HG03039 (cell line): ENCODE data around the gene FHOD1.

Source experiments
- ATAC-seq: cut with Tn5 transposase; IDR thresholded peaks from one replicate; pipeline ENCODE4 v1.9.1; 2021; ENCODE audit warnings: mild to moderate bottlenecking, moderate library complexity; ENCODE audit not compliant: unreplicated experiment

The FHOD1 gene

DNA sequence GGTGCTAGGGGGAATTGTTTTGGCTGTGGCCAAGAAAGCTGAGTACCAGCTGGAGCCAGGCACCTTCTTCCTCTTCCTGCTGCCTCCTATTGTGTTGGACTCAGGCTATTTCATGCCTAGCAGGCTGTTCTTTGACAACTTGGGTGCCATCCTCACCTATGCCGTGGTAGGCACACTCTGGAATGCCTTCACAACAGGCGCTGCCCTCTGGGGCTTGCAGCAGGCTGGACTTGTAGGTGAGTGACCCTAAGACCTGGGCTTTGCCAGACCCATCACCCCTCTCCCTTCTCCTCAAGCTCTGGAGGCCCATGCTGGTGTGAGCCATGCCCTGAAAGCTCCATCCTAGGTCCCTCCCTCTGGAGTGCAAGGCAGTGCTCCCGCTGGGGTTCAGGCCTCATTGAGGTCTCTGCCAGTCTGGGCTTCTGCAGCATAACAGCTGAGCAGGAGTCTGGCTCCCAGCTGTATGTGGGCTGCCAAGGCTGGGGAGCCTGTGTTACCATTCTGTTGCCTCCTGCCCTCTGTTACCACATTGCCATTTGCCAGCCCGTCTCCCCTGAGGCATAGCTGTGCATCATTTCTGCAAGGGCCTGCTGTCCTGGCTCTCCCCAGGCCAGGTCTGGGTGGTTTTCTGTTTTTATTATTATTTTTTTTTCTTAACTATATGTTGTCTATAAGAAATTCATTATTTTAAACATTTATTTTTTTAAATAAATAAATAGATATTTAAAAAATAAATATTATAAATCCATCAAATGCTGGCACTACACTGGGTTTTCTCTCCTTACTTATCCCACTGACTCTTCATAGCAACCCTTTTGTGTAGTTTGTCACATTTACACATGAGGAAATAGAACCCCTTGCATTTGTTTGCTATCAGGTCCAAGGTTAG, 5.6 kb upstream of the FHOD1 start:
- no peak for ATAC-seq

DNA sequence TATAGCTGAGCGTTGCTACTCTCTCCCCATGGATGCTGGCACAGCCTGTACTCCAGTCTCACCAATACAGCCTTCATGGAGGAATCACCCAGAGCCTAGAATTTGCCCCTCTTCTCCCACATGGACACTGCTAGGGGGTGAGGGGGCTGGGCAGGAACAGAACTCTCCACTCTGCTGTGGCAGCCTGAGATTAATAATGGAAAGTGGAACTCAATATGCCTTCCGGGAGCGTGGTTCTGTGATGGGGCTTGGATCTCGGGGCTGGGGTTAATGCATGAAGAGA, 2.7 kb upstream of the FHOD1 start:
- ATAC-seq: no peak

DNA sequence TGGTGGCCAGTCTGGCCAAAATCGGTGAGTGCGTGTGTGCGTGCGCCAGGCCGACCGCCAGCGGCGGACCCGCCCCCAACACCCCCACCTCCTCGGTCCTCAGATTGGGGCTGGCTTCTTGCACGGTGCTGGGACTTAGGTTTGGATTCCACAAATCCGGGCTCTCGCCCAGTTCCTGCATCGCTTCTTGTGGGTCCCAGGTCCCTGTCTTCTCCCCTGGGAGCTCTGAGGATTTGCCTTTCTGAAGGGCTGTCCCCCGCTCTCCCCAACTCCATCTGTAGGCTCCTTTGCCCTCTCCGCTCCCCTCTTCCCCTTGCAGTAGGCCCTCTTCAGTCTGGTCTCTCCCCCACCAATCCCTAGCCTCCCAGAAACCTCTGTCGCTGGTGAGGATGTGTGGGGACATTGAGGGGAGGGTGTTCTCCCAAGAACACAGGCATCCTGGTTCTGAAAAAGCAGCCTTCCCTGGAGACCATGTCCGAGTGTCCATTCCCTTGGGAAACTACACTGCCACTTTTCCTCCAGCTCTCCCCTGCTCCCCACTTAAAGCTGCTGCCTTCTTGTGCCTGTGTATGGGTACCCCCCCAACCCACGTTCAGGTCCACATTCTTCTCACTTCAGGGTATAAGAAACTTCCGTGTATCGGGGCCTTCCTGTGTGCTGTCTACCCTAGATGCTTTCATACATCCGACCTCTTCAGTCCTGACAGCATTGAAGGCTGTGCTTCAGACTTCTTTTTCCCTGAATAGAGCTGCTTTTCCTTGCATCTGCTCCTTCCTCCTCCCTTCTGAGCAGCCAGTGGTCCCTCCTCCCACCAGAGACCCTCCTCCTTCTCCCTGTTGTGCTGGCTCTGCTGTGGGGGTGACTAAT, 2.1 kb upstream of the FHOD1 start:
- no peak for ATAC-seq

DNA sequence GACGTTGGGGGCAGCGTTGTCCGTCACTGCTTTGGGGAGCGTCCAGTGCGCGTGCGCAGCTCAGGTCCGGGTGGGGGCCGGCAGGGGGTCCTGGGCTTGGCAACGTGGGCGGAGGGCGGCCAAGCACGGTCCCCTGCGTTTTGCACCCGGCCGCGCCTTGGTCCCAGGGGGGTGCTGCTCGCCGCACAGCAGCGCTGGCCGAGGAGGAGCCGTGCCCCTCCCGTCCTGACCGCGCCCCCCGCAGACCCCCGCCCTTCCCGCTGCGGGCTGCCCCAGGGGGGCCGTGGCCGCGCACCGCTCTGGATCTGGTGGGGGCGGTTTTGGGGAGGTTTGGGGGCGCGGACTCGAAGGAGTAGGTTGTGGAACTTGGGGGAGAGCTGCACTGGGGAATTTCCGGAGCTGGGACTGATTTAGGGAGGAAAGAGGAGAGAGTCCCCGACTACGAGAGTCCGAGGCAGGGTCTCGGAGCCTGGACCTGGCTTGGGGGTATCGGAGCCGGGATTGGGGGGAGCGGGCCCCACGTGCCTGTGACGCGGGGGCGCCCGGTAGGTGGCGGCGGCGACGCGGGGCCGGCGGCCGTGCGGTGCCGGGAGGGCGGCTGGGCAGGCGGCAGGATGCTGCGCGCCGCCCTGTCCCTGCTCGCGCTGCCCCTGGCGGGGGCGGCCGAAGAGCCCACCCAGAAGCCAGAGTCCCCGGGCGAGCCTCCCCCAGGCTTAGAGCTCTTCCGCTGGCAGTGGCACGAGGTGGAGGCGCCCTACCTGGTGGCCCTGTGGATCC, 1.3 kb upstream of the FHOD1 start, which contains the start of gene SLC9A5:
Gene SLC9A5, plus strand, starts transcription at position 579 of the 777 bp plus-strand sequence. Its CDS starts 36 bp downstream, at position 615.
- no peak for ATAC-seq

DNA sequence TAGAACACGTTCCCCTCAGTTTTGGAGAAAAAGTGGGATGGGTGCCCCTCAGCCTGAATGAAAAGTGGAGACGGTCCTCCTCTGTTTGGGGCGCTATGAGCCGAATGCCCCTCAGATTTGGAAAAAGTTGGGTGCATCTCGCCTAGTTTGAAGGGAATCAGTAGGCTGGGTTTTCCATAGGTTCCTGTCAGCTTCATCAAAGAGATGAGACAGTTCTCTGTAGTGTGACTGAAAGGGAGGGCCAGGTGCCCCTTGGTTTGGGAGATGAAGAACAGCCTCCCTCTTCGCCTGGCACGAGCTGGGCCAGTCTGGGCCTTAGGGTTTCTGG, 756 bp upstream of the FHOD1 start:
- no peak for ATAC-seq

DNA sequence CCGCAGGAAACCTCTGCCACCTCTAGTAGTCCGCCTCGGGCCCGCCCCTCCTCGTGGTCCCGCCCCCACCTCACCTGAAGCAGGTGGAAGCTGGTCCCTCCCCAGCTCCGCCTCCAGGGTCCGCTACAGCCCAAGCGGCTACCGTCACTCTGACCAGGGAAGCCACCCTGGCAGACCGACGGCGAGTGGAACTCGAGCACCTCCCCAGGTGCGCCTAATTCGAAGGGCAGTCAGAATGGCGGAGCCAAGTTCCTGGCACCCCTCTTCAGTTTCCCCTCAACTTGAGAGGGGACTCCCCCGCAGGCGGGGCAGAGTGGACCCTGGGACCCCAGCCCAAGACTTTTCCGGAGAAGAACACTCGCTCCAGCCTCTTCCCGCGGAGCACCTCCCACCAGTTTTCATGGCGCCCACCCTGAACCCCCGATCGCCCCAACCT, 507 bp downstream of the FHOD1 start:
- ATAC-seq: no peak

DNA sequence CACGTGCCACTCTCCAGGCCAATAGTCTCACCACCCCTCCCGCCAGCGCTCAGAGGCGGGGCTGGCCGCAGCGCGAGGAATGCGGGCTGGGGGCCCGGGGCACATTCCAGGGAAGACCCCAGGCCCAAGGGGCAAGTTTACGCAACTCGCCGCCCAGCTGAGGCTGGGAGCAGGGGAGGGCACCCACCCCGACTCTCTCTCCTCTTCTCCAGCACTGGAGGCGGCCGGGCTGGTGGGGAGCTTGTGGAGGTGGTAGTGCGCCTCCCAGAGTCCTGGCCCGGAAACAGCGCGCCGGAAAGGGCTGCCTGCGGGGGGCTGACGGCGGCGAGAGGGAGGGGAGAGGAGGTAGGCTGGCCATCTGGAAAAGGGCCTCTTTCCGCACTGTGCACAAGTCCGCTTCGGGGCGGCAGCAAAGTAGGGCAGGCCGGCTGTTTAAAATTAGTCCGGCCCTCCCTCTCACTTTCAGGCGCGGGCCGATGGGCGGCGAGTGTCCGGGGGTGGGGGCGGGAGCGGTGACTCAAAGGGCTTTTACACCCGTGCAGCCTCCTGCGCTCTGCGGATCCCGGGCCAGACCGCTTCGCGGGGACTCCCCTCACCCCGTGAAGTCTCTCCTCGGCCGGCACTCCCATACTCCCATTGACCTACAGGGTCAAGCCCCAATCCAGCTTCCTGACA, 1.1 kb downstream of the FHOD1 start:
- peak; percentile 9 for ATAC-seq

DNA sequence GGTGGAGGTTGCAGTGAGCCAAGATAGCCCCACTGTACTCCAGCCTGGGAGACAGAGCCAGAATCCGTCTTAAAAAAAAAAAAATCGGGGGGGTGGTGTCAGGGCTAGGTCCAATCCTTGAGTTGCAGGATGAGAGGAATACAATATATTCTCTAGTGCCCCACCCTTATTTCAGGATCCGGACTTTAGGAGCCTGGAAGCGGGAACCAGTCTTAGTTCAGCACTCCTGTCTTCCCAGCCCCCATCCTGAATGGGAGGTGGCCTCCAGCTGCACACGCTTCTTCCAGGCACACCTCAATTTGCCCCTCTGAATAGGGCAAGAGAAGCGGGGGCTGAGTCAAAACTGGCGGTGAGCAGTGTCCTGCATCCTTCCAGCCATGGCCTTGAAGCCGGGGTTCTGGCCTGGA, 1.6 kb downstream of the FHOD1 start:
- ATAC-seq: no peak

DNA sequence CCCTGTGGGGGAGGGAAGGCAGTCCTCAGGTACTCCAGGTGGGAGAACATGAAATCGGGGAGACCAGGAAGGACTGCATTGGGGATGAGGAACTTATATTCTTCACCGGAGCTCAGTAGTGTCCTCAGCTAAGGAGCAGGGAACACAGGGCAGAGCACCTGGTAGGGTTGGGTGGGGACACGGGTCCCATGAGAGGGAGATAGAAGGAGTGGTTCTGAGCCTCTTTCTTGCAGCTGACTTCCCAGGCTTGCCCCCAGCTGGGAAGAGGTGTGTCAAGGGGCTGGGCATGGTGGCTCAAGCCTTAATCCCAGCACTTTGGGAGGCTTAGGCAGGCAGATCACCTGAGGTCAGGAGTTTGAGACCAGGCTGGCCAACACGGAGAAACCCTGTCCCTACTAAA, 2.1 kb downstream of the FHOD1 start:
- no peak for ATAC-seq

DNA sequence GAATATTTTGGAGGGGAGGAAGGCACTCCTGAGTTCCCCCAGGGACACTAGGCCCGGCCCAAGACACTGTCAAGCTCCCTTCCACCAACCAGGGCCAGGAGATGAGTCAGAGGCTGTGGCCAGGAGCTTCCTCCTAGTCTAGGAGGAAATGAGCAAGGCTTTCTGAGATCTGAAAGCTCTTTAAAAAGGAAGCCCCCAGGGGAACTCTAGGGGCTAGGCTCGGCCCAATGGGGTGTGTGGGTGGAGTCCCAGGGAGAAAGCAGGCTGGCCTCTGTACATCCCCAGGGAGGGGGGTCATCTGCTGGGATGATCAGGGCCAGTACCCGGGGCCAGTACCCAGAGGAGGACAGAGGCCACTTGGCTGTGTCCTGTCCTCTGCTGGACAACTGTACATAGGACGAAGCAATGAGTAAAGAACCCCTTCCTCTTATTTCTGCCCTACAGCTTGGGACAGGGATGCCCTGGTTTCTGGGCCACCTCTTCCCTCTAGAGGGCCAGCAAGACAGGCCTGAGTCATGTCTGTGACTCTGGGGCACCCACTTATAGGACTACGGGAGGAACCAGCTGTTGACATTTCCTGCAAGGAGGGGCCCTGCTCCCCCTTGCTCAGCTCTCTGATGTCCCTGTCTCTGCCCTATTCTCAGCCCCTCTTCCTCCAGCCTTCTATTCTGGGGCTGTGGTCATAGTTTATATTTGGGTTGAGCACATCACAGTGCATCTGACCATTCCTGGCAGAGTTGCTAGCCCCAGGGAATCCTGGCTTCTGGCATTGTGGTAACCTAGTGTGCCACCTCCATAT, 2.7 kb downstream of the FHOD1 start:
- peak; percentile 35 for ATAC-seq

DNA sequence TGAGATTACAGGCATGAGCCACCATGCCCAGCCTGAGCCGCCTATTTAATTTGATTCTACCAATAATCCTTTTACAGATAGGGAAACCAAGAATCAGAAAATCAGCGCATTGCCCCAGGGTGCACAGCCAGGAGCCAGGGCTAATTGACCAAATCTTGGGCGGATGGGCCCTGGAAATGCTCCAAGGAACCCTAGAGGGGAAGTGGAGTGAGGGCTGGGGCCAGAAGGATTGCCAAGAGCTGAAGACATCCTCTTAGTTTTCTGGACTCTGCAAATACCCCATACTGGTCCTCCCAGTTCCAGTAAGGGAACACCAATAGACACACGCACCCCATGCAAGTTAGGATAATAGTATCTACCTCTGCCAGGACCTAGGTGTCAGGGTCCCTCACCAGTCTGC, 3.8 kb downstream of the FHOD1 start:
- no peak for ATAC-seq

DNA sequence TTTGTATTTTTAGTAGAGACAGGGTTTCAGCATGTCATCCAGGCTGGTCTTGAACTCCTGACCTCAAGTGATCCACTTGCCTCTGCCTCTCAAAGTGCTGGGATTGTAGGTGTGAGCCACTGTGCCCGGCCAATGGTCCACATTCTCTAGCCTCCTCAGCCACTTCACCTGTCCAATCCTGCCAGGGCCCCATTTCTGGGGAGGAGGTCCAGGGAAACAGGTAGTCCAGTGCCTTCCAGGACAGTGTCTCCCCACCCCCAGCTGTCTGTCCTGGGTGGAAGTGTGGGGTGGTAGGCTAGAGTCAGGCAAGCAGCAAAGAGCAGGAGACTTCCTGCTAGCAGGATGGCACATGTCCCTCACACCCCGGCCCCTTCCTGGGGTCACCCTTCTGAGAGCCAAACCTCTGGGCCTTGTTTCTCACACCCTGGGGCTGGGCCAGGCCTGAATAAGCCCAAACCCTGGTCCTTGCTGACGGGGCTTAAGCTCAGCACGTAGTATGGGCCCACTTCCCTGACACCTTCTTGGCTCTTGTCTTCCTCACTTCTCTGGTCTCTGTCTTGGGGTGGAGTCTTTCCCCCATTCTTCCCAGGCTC, 5.0 kb downstream of the FHOD1 start:
- no peak for ATAC-seq

DNA sequence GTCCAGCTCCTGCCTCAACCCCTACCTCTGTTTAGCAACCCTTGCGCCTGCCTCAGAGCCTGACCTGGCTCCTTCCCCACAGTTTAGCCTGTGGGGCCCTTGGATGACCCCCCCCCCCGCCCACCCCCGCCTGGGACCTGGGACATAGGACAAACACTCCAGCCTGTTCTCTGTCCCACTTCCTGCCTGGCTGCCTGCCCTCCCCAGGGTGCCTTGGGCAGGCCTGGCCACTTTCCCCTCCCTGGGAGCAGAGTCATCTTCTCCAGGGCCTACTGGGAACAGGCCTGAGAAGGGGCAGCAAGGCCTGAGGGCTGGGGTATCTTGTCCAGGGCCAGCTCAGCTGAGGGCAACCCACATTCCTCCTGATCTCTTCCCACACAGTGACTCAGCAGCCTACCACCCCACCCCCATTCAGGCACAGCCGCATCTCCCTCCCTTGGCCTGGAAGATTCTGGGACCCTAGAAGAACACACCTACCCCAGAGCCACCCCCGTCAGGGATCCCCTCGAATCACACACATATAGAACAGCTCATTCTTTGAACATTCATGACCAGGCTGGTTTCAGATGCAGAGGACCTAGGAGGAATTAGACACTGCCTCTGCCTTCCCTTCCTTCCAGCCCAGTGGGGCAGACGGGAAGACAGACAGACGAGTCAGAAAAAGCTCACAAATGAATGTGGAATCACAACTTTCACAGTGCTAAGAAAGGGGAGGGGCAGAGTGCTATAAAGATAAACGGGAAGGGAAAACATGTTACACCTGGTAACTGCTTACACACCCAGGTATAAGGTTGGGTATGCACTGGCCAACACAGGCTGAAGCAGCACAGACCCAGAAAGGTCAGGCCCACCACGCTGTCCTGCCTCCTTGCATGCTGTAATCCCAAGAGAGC, 6.0 kb downstream of the FHOD1 start:
- no peak for ATAC-seq

DNA sequence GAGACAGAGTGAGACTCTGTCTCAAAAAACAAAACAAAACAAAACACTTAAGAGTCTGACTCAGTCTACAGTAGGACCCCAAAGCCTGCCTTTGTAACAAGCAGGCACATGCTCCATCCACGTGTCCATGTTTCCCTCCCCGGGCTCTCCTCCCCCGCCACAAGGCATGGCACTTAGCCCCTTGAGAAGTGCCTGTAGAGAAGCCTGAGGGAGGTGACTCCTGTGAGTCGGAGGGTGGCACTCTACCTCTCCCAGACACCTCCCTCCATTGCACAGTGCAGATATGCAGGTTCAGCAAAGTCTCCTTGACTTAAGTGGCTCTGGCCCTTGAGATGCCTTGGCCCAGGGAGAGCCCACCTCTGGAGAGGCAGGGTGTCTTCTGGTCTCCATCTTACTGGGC, 6.8 kb downstream of the FHOD1 start:
- no peak for ATAC-seq

DNA sequence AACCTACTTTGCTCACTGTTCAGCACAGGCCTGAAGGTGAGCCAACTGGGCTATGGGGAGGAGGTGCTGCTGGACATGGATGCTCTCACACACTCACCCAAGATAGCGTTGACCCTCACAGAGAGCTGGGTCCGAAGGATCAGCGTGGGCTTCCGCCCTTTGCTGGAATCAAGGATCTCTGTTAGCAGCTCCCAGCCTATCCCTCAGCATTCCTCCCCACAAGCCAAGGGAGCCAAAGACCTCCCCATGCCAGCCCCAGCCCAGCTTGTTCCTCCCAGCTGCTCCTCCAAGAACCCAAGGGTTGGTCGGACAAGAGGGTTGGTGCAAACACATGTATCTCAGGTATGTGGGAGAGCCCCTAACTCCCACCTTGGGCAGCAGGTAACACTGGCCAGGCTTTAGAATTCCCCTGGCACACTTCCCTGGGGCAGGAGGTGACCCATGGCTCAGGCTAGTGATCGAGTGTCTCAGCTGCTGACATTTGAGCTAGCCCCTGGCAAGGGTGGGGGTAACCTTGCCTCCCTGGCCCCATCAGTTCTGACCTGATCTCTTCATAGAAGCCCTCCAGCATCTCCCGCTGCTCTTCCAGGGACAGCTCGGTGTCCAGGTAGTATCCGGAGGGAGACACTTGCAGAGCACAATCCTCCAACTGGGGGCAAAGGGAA, 8.3 kb downstream of the FHOD1 start:
- no peak for ATAC-seq

DNA sequence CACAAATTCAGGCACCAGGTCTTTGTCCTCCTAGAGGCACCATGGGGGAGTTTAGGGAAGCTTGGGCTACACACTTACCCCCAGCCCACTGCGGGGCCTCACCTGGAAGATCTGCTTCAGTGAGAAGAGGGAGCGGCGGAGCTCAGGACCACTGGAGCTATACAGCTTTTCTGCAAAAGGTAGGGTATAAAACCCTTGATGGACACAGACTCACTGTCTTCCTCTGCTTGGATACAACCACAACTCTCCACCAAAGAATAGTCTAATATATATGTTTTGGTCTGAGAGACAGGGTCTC, 9.1 kb downstream of the FHOD1 start:
- ATAC-seq: no peak

DNA sequence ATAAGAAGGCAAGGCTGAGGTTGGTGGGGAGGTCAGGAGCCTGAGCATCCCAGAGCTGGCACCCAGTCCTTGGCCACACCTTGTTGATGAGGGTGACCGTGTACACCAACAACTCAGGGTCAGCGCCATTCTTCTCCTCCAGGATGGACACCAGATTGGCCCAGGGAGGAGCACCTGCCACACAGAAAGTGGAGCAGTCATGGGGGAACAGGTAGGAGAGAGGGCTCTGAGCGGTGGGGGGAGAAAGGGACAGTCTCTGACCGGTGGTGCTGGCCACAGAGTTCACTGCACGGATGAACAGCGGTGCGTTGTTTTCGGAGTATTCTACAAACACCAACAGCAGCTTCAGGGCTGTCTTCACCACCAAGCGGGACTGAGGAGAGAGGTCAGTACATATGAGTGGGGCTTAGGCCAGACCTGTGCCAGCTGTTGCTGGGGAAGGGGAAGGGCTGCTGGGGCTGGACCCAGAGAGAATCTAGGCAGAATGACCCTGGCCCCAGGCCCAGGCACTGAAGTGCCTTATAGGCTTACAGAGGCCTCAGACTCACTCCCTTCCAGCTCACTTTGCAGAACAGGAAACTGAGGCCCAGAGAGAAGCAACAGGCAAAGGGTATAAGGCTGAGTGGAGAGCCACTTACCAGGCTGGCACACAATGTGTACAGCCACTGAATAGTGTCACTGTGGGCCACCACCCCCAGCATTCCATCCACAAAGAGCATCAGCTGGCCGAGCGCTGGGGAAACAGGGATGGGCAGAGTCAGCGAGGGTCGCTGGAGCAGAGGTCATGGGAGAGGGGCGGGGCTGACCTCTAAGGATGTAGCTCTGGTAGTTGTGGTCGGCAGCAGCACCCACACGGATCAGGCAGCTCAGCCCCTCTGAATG, 9.6 kb downstream of the FHOD1 start:
- no peak for ATAC-seq
